GM18519 (cell line): Measurements from ENCODE around the gene CREB3L4.
"Not testable (repeated sequence)": the region's sequence is repeated elsewhere in the genome, so short reads cannot be mapped to it uniquely, and the experiment has no call there.

Experiments used
- ATAC-seq: cut with Tn5 transposase; IDR thresholded peaks from one replicate; pipeline ENCODE4 v1.9.1; 2021; ENCODE audit warnings: mild to moderate bottlenecking, moderate library complexity; ENCODE audit not compliant: unreplicated experiment, low FRiP score

The CREB3L4 gene

GRCh38 chr1:153981735-153982134 is 14.0 kb downstream of the CREB3L4 start:
- ATAC-seq = not testable (repeated sequence)

GRCh38 chr1:153984123-153984894 is 16.6 kb downstream of the CREB3L4 start:
- no peak for ATAC-seq

DNA sequence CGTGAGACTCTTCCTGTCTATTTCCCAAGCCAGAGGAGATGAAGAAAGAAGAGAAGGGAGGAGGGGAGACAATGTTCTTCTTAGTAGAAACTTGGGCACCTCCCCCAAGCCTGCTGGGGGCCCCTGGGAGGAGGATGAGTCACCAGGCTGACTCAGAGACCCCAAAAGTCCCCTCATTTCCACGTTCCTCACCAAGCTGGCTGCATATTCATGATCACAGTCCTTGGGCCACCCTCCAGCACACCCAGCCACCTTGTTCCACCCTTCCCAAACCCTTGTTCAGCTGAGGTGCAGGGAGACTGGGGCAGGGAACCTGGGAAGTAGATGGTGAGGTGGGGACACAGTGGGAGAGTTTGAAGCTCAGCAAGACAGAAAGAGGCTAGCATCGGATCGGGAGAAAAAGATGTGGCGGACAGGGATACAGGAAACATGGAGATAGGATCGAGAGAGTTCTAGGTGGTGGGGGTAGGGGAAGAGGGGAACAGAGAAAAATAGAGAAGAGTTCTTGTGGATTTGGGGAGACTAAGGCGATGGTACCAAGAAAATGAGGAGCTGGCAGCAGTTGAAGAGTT is 17.7 kb downstream of the CREB3L4 start:
- ATAC-seq = no peak

DNA sequence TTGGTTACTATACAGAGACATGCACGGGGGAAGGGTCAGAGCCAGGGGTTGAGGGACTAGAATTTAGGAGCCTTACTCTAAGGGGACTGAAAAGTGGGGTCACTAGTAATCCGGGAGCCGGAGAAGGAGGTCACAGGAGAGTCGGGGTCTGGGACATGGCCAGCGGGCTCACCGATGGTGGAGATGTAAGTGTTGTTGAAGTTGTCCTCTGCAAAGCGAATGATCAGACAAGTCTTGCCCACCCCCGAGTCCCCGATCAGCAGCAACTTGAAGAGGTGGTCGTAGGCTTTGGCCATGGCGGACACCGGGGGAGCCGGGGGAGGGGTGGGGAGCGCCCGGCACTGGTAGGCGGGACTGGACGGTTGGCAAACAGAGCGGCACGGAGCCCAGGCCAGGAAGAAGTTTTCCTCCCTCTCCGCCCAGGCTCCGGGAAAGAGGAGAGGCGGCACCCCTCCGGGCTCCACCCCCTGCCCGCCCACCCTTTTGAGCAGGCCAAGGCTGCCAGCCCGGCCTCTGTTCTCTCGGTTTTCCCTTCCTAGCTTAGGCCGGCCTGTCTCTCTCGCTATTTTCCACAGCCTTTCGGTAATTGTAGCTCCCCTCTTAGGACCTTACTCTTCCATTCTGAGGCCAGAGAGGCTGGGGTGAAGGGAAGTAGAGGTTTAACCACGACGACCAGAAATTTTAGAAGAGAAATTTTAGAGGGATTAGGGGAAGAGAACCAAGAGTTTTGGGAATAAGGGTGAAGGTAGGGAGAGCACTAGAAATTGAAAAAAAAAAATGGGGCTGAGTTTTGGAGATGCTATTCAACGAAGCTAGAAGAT is 18.4 kb downstream of the CREB3L4 start, which contains the start of gene RAB13:
TSS of gene RAB13 (minus strand) at position 399 of the 821 bp plus-strand sequence. CDS start at position 296, 103 bp downstream.
- ATAC-seq = no peak

DNA sequence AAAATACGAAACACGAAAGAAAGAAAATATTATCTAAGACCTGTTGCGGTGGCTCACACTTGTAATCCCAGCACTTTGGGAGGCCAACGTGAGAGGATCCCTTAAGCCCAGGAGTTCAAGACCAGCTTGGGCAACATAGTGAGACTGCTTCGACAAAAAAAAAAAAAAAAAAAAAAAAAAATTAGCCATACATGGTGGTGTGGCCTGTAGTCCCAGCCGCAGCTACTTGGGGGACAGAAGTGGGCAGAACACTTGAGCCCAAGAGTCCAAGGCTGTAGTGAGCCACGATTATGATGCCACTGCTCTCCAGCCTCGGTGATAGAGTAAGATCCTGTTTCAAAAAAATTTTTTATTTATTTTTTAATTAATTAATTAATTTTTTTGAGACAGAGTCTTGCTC is 19.9 kb downstream of the CREB3L4 start:
- ATAC-seq = no peak

GRCh38 chr1:153990468-153991150 is 22.9 kb downstream of the CREB3L4 start, which contains the start of gene RPS27:
TSS of gene RPS27 (plus strand) at chr1:153990762. CDS start at chr1:153990797, 35 bp downstream.
- ATAC-seq = peak; percentile 66

- ATAC-seq = no peak
These were observed 23.5 kb downstream of the CREB3L4 start for GRCh38 chr1:153991151-153991630.

- ATAC-seq = no peak
These were observed 24.1 kb downstream of the CREB3L4 start for GRCh38 chr1:153991806-153992205.

DNA sequence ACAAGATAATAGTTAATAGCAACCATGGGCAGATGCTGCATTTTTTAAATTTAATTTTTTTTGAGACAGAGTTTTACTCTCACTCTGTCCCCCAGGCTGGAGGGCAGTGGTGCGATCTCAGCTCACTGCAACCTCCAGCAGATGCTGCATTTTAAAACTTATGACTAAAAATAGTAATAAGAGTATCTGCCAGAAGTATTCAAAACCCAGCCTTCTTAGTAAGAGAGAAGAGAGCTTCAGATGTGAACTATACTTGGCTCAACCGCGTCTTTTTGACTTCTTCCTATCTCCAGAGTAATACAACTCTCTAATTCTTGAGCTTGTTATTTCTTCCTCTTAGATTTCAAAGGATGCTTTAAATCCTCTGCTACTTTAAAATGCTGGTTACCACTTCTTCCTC is 27.5 kb downstream of the CREB3L4 start:
- ATAC-seq = no peak

- no peak for ATAC-seq
These were observed 27.9 kb downstream of the CREB3L4 start for GRCh38 chr1:153995640-153996039.

- ATAC-seq = not testable (repeated sequence)
These were observed 29.2 kb downstream of the CREB3L4 start for GRCh38 chr1:153996882-153997281.

DNA sequence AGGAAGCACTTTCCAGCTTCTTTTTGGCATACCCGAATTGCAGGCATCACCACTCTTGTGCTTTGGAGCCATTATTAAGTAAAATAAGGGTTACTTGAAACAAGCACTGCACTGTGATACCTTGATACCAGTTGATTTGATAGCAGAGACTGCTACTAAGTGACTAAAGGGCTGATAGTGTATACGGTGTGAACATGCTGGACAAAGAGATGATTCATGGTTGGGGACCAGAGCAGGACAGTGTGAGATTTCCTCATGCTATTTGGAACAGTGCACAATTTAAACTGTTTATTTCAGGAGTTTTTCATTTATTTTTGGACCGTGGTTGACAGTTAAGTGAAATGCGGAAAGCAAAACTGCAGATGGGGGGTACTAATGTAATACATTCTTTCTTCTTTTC is 32.7 kb downstream of the CREB3L4 start:
- no peak for ATAC-seq

DNA sequence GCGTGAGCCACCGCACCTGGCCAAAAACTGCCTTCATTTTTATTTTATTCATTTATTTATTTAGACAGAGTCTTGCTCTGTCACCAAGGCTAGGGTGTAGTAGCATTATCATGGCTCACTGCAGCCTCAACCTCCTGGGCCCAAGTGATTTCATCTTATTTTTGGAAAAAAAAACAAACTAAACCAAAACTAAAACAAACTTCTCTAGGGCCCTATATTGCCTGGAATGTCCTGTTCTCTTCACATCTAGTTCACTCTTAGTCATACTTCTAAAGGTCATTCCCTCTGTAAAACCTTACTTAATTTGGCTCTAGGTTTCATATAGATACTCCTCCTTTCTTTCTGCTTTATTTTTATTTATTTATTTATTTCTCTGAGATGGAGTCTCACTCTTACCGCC is 38.4 kb downstream of the CREB3L4 start:
- no peak for ATAC-seq

DNA sequence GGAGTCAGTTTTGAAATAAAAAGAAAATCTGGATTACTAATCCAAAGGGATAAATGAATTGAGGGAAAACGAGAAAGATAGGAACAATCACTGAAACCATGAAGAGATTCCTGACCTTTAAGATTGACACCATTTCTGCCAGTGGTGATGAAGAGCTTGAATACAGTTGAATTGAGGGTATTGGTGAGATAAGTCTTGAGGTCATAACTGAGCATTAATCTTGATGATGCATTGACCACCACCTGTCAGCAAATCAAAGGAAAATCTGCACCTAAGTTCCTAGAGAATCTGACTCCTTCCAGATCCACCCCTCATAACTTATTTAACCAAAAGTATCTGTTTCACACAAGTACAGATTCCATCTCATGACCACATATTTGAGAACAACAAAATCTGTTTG is 44.4 kb downstream of the CREB3L4 start:
- ATAC-seq = no peak

DNA sequence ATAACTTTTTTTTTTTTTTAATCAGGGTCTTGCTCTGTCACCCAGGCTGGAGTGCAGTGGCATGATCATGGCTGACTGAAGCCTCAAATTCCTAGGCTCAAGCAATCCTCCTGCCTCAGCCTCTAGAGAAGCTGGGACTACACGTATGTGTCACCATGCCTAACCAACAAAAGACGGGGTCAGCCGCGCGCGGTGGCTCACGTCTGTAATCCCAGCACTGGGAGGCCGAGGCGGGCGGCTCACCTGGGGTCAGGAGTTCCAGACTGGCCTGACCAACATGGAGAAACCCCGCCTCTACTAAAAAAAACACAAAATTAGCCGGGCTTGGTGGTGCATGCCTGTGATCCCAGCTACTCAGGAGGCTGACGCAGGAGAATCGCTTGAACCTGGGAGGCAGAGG is 44.8 kb downstream of the CREB3L4 start:
- not testable (repeated sequence) for ATAC-seq

DNA sequence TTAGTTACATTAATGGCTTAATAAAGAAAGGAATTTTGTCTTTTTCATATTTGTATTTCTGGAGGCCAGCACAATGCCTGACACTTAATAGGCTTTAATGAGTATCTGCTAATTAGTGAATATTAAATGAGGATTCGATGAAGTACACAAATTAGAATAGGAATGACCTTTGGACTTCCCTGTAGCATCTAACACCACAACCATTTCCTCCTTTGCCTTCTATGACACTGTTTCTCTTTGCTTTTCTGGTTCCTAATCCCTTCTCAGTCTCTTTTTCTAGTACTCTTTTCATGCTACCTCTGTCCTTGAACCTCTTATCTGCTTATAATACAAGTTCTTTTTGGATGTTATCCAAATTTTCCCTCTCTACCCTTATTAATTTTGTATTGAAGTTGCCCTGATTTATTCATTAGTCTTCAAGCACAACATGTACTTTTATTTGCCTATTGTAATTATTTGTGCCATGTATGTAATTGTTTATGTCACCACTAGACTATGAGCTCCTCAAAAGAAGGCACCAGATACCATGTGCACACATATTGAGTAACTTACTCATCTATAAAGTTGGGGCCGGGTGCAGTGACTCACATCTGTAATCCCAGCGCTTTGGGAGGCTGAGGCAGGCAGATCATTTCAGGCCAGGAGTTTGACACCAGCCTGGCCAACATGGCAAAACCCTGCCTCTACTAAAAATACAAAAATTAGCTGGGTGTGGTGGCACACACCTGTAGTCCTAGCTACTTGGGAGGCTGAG is 46.6 kb downstream of the CREB3L4 start:
- no peak for ATAC-seq

DNA sequence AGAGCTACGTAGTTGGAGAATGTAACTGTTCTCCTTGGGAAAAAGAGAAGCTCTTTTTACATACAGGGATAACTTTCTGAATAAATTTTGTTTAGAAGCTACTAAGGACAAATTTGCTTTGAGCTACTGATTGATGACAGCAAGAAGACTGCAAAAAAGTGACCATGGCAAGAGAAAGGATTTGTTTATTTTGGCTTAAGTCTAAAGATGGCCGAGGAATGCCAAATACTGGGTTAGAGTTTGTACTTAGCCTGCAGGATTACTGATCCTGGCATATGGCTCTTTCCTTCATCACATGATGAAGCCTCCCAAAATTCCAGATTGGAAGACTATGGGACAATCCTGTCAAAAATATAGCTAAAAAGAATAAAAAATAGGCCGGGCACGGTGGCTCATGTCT is 51.6 kb downstream of the CREB3L4 start:
- no peak for ATAC-seq

DNA sequence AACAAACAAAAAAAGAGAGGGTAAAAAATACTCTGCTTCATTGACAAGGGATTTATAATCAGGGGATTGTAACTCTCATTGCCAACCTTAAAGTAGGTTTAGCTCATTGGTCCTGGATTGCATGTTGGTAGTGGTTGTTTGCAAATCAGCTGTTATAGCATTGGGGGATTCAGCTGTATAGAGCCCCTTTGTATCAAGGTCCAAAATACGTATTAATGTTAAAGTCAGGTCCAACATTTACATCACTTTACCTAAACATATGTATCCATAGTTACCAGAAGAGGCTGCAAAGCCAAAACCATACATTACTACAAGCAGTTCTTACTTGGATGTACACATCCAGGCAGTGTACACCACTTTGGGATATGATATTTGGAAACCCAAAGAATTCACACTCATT is 52.2 kb downstream of the CREB3L4 start:
- no peak for ATAC-seq
